Activated CD4-positive, CD25-positive, alpha-beta regulatory T cell (primary cell): ENCODE measurements around the gene ITM2C.
A peak's percentile ranks its signal among the peaks of the same experiment; 100 is the strongest.

Experiments
- DNase-seq, 4 experiments: peaks; one replicate each; lab custom pipeline; 2025; lab: John Stamatoyannopoulos, UW

ITM2C gene

DNA sequence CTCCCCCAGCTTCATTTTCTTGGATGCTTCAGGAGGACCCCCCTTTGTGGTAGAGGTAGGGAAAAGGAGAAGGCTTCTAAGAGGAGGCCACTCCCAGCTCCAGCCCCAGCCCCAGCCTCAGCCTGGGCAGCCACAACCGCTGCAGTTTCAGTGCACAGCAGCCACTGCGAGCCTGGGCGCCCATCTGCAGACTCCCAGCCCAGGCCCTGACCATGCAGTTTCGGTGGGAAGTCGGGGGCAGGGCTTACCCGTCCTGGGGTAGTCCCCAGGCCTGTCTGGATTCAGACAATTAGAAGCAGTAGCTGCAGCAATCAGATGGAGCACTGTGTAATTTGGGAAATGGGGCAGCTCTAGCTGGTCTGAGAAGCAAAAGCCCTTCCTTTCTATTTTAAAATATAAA lies 28.6 kb downstream of the ITM2C start:
- no peak for DNase-seq

DNA sequence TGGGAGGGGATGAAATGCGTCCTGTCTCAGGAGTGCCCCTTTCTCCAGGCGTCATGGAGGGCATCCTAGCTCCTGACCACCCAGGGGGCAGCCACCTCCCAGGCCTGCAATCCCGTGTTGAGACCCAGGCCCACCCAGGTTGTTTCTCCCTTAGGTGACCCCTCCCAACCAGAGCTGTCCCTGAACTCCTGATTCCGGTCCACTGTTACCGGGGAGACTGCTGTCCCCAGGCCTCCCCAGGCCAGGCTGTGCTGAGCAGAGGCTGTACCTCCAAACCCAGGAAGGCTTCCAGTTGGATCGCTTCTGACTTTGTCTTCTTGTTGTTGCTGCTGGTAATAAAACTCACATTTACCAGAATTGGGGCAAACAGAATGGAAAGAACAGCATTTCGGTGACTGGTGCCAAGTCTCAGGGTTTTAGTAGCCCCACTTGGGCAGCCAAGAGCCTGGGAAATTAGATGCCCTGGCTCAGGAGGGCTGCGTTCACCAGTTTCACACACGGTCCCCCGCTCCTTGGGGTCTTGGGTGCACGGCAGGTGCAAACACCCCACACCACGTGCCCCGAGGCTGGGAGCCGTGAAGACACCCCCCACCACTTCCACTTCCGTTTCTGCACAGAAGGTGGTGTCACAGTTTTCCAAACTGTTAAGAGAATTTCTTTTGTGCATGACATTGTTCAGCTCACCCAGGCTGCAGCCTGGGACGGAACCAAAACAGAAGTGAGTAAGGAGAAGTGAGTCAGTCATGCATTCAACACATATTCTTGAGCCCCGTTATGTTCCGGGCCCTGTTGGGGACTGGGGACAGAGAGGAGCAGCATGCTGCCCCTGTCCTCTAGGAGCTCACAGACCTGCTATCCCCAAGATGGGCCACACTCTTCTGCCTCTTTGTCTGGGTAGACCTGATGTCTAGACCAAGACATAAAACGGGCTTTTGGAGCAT lies 29.4 kb downstream of the ITM2C start:
- no peak for DNase-seq

DNA sequence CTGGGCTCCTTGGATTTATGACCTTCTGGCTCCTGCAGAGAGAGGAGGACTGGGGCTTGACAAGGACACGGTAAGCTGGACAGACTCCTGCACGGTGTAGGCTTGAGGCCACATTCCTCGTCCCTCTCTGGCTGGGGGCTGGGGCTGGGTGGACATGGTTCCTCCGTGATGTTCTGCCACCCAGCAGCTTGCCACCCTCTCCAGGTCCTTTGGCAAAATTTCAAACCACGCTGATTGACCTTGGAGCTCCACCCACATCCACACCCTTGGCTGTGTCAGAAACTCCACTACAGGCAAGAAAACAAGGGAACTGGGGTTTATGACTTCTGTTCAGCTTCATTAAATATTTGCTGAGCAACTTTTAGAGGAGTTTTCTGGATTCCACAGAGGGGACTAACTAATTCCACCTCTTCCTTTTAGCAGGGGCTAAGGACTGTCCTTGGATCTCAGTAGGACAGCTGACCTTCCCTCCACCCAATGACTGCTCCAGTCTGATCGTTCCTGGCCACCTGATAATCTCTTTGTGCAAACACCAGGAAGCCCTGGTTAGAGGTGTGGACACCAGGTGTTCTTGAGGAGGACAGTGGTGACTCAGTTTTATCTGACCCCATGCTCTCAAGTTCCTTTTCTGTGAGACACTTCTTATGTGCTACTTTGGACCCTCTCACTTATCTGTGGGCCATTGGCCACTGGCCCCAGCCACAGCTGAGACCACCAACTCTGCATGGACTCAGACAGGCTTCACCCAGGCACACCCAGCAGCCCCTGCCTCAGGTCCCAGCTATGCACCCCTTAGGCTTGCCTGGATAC lies 31.0 kb downstream of the ITM2C start:
- DNase-seq = no peak

DNA sequence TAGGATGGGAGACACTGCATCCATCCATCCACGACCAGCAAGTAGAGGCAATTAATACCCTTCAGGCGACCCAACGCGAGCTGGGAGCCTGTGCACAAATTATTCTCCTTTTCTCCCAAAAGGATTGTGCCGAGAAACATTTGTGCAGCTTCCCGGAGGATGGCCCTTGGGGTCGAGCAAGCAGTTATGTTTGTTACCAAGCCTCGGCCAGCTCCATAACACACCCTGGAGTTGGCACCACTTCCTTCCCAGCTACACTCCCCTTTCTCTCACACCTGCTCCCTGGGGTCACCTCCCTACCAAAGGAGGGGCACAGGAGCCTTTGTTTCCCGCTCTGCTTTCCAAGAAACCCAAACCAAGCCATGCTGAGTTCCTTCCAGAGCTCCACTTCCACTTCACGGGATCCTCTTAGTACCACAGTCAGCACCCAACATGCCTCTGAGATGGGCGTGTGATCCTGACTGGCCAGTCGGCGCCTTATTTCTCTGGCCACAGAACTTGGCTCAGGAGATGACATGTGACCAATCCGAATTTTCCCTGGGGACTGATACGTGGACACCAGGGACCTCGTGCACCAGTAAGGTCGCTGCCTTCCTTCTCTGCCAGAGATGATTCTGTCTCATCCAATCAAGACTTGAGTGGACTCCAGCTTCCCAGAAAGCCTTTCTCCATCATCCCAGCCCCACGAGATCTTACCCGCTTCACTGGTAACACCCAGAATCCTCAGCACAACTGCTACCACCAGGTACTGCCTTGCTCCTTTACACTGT lies 31.8 kb downstream of the ITM2C start:
- no peak for DNase-seq

DNA sequence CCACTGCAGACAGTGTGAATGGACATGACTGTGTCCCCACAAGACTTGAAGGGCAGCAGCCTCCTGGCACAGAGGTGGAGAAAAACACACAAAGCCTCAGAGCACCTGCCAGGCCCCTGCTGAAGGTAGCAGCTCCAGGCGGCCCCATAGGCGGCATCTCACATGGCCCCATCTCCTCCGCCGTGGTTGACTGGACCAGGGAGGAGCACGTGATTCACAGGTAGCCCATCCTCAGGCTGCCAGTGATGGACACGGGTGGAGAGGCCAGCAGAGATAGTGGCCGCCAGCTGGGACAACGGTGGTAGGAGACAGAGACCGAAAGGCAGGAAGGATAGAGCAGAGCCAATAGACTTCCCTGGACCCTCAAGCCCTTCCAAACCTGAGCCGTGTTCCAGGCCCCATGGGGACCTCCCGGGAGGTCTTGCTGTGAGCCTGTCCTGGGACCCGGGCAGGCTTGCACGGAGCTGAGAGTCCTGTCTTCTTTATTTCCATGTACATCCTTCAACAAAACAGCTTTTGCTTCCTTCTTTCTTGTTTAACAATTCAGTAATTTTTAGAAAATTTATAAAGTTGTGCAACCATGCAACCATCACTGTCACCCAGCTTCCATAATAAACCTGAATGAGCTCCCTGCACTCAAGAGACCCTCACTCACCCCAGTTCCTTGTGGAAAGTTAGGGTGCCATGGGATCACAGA lies 33.4 kb downstream of the ITM2C start:
- DNase-seq = no peak

DNA sequence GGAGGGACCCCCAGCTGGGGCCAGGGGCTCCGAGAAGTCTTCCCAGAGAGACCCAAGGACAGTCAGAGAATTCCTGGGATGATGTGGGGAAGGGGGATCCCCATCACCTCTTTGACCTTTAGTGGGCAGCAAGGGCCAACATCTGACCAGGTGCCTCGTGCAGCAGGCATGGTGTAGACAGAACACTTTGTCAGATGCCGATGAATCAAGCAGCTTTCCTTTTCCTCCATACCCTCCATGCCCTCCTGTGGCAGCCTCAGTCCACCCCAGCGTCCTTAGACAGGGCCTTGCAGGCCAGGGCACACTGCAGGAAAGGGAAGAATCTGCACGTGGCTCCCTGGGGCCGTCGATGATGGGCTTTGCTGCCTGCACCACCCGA lies 34.0 kb downstream of the ITM2C start:
- no peak for DNase-seq

DNA sequence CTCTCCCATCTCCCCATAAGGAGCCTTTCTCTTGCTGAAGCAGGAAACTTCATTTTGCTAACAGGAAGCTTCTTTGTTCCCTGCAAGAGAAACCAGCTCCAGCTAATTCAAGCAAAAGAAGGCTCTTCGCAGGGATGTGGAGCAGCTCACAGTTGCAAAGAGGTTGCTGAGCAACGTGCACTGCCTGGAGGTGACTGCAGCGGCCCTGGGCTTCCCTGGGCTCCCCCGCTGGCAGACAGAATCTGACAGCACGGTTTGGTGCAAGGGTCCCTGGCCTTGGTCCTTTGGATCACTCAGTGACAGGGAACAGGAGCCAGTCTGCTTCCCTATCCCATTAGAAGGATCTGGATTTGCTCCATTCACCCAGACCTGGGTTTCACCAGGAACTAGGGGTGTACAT lies 34.5 kb downstream of the ITM2C start:
- no peak for DNase-seq

DNA sequence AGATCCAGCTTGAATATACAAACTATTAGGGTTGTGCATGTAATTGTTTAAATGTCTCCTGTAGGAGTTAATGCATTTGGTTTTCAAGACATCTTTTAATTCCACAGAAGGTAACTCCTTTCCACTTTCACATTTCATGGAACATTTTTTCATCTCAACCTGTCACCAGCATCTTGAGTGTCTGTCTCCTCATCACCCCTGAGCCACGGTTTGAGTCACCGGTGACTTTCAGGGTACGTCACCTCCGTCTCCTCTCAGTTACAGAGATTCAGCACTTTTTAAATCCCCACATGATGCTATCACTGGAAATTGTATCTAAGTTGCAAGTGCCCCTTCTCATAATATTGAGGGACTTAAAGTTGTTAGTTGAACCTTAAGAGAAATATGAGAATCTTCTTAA lies 35.0 kb downstream of the ITM2C start:
- DNase-seq = no peak

DNA sequence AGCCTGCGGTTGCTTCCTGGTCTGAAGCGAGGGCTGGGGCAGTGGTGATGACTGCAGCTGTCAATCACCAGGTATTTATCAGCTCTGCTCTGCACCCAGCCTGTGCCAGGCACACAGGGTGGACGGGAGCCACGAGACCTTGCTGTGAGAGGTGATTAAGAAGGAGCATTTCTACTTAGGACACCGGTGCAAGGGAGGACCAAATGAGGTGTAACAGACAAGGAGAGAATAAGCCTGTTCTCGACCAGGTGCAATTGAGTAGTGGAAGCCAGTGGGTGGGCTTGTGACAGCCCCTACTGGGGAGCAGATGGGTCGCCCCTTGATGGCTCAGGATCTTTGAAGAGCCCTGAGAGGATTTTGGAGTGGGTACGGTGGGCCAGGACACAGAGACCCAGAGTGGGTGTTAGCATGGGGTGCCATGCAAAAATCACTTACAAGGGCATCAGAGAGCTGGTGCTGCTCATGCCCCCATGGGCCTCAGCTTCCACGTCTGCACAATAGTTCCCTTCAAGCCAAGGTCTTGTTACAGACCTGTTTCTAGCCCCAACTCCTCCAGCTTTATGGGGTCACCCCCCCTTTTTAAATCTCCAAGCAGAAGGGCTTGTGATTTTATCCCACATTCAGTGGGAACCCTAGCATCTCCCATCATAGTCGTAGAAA lies 35.7 kb downstream of the ITM2C start:
- no peak for DNase-seq

DNA sequence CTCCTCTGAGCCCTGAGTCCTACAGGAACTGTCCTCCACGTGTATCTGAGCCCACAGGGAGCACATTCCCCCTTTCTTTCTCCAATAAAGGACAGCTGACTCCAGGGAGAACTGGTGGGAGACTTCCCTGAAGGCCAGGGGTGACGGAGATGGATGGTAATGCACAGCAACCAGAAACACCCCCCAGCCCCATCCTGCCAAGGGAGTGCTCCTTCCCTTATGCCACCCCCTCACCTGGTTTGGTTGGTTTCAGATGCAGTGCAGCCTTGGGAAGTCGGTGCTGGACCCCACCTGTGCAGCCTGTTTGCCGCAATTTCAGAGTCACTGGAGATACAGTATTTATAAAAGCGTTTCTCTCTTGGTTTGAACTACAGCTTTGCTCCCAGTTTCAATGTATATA lies 36.3 kb downstream of the ITM2C start:
- DNase-seq = no peak

DNA sequence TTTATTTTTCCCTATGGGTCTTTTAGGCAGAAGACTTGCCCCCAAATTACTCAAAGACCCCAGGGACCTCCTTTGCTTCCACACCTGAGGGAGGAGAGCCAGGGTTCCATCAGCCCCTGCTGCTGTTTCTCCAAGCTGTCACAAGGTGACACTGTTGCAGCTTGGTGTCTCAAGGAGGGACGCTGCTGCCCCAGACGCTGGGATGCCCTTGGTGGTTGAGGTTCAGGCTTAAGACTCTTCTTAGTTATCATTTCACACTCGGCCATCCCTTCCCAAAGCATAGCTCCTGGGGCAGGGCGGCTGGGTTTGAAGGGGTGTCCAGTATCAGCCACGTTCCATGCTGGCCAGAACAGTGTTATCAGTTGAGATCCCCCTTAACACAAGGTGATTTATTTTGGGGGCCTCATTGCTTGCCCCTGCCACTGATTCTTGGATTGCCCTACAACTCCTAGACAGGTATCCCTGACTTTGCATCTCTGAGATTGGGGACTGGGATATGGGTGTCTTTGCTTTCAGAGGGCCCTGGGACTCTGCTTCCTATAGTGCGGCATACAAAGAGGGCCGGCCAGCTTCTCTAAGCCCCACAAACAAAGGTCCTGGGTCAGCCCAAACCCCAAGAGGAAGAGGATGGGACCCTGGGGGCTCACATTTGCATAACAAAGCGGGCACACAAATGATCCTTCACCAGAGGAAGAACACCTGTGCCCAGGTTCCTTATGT lies 37.6 kb downstream of the ITM2C start:
- DNase-seq = peak; percentile 16 to 35 (median 20)

DNA sequence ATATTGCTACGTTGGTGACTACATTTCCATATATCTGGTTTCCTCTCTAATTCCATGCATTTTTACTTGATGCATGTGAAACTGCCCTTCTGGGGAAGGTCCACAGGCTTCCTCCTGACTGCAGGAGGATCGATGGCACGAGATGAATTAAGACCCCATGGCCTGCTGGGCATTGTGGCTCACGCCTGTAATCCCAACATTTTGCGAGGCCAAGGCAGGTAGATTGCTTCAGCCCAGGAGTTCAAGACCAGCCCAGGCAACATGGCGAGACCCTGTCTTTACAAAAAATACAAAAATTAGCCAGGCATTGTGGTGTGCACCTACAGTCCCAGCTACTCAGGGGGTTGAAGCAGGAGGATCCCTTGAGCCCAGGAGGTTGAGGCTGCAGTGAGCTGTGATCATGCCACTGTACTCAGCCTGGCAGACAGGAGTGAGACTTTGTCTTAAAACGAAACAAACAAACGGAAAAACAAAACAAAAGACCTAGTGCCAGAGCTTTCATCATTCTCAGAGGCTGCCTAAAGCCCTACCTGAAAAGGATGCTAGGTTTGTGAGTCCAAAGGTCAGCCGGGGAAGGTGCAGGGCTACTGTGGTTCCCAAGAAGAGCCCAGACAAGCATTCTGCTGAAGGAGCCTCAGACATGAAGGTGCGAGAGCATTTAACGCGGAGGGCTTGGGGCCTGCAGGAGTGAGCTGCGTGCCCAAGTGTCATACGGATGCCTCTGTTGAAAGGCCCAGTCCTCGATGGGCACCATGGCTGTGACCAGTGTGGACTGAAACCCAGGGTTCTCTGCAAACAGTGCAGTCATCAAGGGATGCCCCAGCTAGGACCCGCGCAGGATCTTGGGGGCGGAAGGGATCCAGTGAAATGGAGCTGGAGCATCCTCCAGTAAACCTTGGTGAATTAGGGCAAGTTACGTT lies 38.7 kb downstream of the ITM2C start:
- no peak for DNase-seq

DNA sequence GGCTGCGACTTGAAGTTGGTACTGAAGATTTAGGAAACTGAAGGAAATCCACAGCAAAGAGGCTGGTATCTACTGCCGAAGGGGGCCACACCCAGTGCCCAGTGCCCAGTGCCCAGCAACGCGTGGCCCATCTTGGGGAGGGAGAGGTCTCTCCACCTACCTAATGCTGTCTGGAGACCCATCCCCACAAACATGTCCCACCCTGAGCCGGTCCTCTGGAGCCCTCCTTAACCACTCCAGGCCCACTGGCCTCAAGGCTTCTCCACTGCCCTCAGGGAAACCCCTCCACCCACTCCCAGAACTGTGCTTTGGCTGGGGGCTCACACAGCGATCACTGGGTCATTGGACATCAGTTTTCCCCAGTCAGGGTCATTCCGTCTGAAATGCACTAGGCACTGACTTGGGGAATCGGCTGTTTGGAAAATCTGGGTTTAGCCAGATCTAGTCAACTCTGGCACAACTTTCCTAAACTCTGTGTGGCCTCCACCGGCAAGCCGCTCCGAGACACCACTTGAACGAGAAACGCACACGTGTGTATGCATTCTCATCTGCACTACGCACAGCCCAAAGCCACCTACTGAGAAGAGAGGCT lies 40.2 kb downstream of the ITM2C start:
- DNase-seq = no peak

DNA sequence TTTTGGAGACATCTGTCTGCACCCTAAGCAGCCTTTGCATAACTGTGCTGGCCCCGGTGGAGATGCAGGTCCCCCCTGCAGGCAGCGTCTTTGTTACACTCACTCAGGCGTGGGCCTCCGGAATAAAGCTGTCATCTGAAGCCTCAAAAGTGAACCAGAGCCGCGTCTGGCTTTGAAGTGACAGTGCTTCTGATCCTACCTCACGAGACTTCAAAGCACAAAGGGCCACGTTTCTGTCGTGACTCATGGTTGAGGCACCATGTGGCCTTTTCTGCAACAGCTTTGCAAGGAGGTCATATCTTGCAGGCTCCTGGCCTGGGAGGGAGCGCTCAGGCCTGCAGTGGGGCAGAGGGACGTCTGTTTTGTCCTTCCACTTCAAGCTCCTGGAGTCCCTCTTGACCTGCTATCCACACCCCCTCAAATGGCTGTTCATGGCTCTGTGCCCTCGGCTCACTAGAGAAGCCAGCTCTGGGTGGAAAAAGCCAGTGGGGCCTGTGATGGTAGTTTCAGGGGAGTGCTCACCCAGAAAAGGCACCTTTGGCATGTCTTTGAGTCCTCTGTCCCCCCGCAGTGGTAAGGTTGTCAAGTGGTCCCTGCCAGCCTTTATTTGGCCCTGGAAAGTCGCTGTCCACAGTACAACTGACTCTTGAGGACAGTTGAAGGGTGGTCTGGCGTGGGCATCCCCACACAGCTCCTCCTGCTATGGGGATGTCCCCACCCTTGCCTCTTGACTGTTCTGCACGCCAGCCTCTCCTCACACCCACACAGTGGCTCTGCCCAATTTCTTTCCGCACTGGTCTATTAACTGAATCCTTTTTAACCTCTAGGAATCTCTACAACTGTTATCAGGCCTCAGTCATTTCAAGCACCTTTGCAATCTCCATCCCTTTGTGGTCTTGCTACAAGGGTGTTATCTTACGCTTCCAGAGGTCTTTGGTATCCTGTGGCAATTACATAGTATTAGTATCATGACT lies 41.0 kb downstream of the ITM2C start:
- peak; percentile 51 to 73 (median 61) for DNase-seq

DNA sequence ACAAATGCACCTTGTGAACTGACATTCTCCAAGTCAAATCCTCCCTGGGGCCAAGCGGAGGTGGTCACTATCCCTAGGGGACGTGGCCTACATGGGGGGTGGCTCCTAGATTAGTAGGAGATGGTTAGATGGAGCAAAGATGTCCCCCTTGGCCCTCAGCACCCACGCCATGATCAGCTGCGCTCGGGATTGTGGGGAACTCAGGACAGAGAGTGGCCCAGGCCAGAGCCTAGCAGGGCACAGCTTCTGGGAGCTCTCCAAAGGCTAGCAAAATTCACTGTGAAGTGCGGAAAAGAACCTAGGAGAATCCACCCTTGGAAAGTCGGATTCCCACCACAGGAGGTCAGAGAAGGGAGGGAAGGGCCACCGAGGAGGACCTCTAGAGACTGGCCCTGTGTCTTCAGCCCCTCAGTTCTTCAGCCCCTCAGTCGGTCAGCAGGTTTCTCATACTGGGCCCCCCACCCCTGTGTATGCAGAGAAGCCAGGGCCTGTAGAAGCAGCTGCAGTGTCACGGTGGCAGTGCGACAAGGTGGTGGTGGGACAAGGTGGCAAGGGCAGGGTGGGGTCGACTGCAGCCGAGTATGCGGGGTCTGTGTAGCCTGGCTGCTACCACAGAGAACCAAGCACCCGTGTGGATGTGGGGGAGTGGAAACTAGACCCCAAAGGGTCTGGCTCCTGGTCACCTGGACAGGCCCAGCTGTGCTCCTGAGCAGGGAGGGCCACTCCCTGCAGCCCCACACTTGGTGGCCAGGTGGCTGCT lies 41.9 kb downstream of the ITM2C start:
- no peak for DNase-seq

DNA sequence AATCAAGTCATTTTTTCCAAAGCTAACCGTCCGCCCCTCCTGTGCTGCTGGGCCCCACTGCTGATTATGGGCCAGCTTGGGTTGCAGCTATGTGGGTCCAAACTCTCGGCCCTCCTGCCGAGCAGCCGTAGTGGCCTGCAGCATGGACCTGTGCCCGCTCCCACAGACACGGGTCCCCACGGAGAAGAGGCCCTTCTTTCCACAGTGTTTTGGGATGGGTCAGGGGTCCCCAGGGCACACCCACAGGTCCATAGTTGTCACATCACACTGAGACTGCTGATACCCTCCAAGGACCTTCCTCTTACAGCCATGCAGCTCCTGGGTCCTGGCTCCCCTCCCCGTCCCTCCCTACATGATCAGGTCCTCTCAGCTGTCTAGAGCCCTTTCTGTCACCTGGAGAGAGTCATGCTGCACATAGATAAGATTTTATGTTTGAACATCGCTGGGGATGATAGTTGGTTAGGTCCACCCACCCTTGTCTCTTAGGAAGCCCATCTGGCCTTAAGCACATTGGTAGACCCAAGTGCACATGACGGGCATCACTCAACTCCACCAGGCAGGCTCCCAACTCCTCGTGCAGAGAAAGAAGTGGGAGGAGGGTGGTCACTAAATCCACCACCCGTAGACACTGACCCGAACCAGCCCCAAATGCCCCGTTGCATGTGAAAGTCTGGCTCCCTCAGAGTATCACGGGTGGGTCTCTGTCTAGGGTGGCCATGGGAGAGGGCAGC lies 42.8 kb downstream of the ITM2C start:
- no peak for DNase-seq
